Hepatocyte (in vitro differentiated cells): ENCODE measurements around the gene PRDM12.

Experiments used
- CTCF ChIP-seq: fragments of 200-600 bp; sonication (generic); IDR thresholded peaks from 2 replicates; pipeline ENCODE4 v1.5.1; 2016; ENCODE audit warnings: antibody characterized with exemption, mild to moderate bottlenecking; ENCODE audit not compliant: poor library complexity
- EZH2 ChIP-seq: fragments of 200-600 bp; sonication (generic); IDR thresholded peaks from 2 replicates; pipeline ENCODE4 v1.6.1; 2016; ENCODE audit warnings: antibody characterized with exemption, mild to moderate bottlenecking, borderline replicate concordance
- EZH2phosphoT487 ChIP-seq: fragments of 200-600 bp; sonication (generic); IDR thresholded peaks from one replicate; pipeline ENCODE4 v1.6.1; 2018; ENCODE audit warnings: antibody characterized with exemption, mild to moderate bottlenecking, low read depth, moderate library complexity; ENCODE audit not compliant: unreplicated experiment, severe bottlenecking

- TF ChIP-seq CTCF (no peak), EZH2 (no peak), EZH2phosphoT487 (no peak)
These were observed 28.4 kb upstream of the PRDM12 start for GRCh38 chr9:130635721-130636647.
